Nephron progenitor cell (in vitro differentiated cells): ENCODE data around the gene TMPRSS2.

Experiments
- DNase-seq: peaks from one replicate; pipeline ENCODE4 v3.0.0; 2021
- H3K27ac Mint-ChIP-seq: 2 replicates; pipeline ENCODE4 v1.8.0; 2021; ENCODE audit warnings: mild to moderate bottlenecking, moderate library complexity, mixed read lengths
- H3K27me3 Mint-ChIP-seq: 2 replicates; pipeline ENCODE4 v1.8.0; 2021; ENCODE audit warnings: mild to moderate bottlenecking, low read depth, mixed read lengths; ENCODE audit not compliant: poor library complexity
- H3K36me3 Mint-ChIP-seq: 2 replicates; pipeline ENCODE4 v1.8.0; 2021; ENCODE audit warnings: low read depth, mixed read lengths
- H3K4me1 Mint-ChIP-seq: 2 replicates; pipeline ENCODE4 v1.8.0; 2021; ENCODE audit warnings: mixed read lengths
- H3K4me3 Mint-ChIP-seq: 2 replicates; pipeline ENCODE4 v1.8.0; 2021; ENCODE audit warnings: mild to moderate bottlenecking, moderate library complexity, mixed read lengths
- H3K9me3 Mint-ChIP-seq: 2 replicates; pipeline ENCODE4 v1.8.0; 2021; ENCODE audit warnings: mild to moderate bottlenecking, moderate library complexity, mixed read lengths
- TF ChIP-seq, protein P1 (sequence below): fragments of 200-600 bp; sonication (generic); IDR thresholded peaks from 2 replicates; pipeline ENCODE4 v1.5.0; 2021; ENCODE audit warnings: antibody characterized with exemption

The TMPRSS2 gene

DNA sequence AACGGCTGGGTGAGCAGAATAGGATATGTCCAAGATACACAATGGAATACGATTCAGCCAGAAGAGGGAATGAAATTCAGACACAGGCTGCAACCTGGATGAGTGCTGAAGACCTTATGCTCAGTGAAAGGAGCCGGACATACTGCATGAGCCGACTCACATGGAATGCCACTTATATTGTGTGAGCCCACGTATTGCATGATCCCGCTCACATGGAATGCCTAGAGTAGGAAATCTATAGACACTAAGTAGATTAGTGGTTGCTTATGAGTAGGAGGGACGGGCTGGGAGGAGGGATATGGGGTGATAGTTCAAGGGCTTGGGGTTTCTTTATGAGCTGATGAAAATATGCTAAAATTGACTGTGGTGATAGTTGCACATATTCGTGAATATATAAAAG is 26.8 kb downstream of the TMPRSS2 start:
- no peak overlapping the region for H3K4me3 Mint-ChIP-seq
- no peak overlapping the region for H3K27ac Mint-ChIP-seq
- peaks cover 24% of the 10 kb centered on the region for H3K4me1 Mint-ChIP-seq
- no peak for DNase-seq
- TF ChIP-seq, protein P1, sequence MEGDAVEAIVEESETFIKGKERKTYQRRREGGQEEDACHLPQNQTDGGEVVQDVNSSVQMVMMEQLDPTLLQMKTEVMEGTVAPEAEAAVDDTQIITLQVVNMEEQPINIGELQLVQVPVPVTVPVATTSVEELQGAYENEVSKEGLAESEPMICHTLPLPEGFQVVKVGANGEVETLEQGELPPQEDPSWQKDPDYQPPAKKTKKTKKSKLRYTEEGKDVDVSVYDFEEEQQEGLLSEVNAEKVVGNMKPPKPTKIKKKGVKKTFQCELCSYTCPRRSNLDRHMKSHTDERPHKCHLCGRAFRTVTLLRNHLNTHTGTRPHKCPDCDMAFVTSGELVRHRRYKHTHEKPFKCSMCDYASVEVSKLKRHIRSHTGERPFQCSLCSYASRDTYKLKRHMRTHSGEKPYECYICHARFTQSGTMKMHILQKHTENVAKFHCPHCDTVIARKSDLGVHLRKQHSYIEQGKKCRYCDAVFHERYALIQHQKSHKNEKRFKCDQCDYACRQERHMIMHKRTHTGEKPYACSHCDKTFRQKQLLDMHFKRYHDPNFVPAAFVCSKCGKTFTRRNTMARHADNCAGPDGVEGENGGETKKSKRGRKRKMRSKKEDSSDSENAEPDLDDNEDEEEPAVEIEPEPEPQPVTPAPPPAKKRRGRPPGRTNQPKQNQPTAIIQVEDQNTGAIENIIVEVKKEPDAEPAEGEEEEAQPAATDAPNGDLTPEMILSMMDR: no peak
- H3K36me3 Mint-ChIP-seq: no peaks in the 10 kb centered on the region
- H3K27me3 Mint-ChIP-seq: peaks cover 24% of the 10 kb centered on the region
- no peaks in the 10 kb centered on the region for H3K9me3 Mint-ChIP-seq

DNA sequence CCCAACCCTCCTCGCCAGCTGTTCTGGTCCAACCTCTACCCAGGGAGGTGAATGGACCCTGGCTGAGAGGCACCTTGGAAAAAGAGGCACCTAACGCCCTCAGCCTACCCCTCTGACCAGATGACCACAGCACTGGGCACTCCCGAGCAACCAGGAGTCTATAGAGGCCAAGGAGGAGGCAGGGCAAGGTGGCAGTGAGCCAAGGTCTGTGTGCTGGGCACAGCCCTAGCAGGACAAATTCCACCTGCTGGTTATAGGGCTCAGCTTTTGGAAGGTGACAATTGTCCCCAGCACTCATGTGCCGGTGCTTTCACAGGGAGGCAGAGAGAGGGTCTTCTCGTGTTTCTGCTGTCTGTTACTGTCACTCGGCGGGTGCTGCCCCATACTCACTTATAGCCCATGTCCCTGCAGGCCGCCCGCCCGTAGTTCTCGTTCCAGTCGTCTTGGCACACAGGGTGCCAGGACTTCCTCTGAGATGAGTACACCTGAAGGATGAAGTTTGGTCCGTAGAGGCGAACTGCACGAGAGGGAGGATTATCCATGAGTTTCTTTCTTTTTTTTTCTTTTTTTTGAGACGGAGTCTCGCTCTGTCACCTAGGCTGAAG is 27.8 kb downstream of the TMPRSS2 start:
- Mint-ChIP-seq H3K9me3 (no peaks in the 10 kb centered on the region), H3K4me1 (peaks cover 24% of the 10 kb centered on the region), H3K27ac (no peak overlapping the region), H3K36me3 (no peaks in the 10 kb centered on the region), H3K4me3 (no peak overlapping the region), H3K27me3 (peaks cover 28% of the 10 kb centered on the region)
- no peak for DNase-seq
- TF ChIP-seq, protein P1: no peak

DNA sequence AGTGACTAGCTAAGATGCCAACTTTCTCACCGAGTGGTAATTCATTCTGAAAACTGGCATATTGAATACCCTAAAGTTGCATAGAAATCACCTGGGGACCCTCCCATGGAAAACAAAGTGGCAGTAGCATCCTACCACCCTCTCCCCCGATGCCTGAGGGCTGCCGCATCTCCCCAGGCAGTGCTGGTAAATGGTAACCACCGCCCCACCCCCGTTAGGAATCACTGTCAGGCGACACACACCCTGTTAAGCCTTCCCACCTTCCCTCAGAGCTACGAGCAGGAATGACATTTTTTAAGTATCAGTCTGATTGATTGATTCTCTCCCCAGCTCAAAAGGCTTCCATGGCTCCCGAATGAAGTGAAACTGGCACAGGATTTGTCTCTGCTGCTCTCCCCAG is 28.3 kb downstream of the TMPRSS2 start:
- Mint-ChIP-seq H3K4me1 (peaks cover 24% of the 10 kb centered on the region), H3K4me3 (no peak overlapping the region)

DNA sequence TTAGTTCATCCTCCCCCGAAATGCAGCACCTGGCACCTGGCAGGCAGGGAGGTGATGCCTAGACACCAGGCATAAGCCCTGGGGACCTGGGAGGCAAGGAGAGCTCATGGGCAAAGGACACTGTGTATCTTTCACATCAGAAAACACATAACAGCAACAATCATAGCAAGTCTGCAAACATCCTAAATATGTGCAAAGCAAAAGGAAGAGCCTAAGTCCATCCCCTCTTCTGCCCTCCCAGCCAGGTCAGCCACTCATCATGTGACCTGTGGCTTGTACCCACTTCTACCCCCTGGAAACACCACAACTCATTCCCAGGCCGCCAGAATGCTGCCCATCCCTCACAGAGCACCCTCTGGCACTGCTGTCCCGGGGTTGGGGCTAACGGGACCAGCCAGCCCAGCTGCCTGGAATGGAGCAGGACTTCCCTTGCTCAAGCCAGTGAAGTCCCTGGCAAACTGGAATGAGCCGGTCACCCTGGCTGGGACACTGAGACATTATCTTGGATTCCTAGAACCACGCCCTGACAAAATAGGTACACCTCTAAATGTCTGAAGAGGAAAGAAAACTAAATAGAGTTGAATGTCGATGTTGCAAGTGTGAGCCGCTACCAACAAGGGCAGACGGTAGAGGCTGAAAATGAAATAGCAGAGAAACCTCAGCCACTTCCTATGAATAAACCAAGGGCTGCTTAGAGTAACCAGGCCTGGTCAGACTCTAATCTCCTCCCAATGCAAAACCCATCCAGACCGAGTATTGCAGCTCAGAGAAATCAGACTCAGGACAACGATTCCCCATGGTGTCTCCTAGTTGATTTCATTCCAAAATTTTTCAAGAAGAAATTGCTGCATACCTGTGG is 29.4 kb downstream of the TMPRSS2 start:
- no peak for DNase-seq
- Mint-ChIP-seq H3K36me3 (no peaks in the 10 kb centered on the region), H3K27me3 (peaks cover 28% of the 10 kb centered on the region), H3K4me1 (peaks cover 24% of the 10 kb centered on the region), H3K9me3 (no peaks in the 10 kb centered on the region), H3K27ac (no peak overlapping the region), H3K4me3 (no peak overlapping the region)
- TF ChIP-seq, protein P1: no peak

More for the DNA sequence above, 28.3 kb downstream of the TMPRSS2 start:
- Mint-ChIP-seq H3K27ac (no peak overlapping the region), H3K27me3 (peaks cover 28% of the 10 kb centered on the region), H3K9me3 (no peaks in the 10 kb centered on the region), H3K36me3 (no peaks in the 10 kb centered on the region)
- DNase-seq: no peak
- TF ChIP-seq, protein P1: no peak

DNA sequence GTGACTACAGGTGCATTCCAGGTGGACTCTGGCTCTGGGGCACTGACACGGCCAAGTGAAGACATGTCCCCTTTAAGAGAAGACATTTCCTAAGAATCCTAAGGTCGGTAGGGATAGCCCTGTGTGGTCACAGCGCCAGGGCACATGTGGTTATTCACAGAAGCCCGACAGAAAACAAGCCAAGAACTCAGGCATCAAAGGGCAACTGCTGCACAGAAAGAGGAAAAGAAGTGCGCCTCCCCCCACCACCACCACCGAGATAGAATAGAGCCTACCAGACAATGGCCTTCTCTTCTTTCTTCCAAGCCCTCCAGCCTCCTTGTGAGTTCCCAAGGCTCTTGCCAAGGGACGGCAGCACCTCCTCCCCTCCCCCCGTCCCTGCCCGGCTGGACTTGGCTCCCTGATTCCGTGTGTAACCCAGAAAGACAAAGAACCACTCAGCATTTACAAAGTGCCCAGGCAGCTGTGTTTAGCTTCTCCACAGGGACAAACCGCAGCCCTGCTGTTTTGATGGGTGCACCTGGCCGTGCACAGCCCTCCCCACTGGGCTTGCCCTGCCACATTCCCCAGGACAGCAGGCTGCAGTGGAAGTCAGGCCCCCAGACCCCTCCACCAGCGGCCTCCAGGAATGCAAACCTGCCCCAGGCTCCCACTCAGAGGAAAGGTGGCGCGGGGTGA is 30.2 kb downstream of the TMPRSS2 start:
- no peaks in the 10 kb centered on the region for H3K9me3 Mint-ChIP-seq
- H3K27ac Mint-ChIP-seq: no peak overlapping the region
- peaks cover 24% of the 10 kb centered on the region for H3K4me1 Mint-ChIP-seq
- no peak overlapping the region for H3K4me3 Mint-ChIP-seq
- no peaks in the 10 kb centered on the region for H3K36me3 Mint-ChIP-seq
- TF ChIP-seq, protein P1: no peak
- DNase-seq: no peak
- peaks cover 28% of the 10 kb centered on the region for H3K27me3 Mint-ChIP-seq
